Left ventricle myocardium inferior (tissue), 1 donor: ENCODE data around the gene UCKL1. TPM values are rescaled to one million over a fixed set of nuclear protein-coding genes. Genes with fewer than 3 reads are reported as not detected.

Experiments used
- DNase-seq: peaks from one replicate; pipeline ENCODE4 v3.0.0-alpha.2; 2020
- H3K27ac ChIP-seq: fragments of 200-600 bp; replicated peaks from 2 replicates; pipeline ENCODE4 v1.8.0; 2021
- H3K27me3 ChIP-seq: fragments of 200-600 bp; 2 replicates; pipeline ENCODE4 v1.8.0; 2021; ENCODE audit warnings: low read depth
- H3K36me3 ChIP-seq: fragments of 200-600 bp; 2 replicates; pipeline ENCODE4 v1.8.0; 2021
- H3K4me1 ChIP-seq: fragments of 200-600 bp; 2 replicates; pipeline ENCODE4 v1.8.0; 2021
- H3K4me3 ChIP-seq: fragments of 200-600 bp; 2 replicates; pipeline ENCODE4 v1.8.0; 2021; ENCODE audit warnings: mild to moderate bottlenecking, moderate library complexity
- H3K9me3 ChIP-seq: fragments of 200-600 bp; replicated peaks from 2 replicates; pipeline ENCODE4 v1.8.0; 2021
- CTCF ChIP-seq: fragments of 200-600 bp; IDR thresholded peaks from 2 replicates; pipeline ENCODE4 v1.8.0; 2021; ENCODE audit warnings: antibody characterized with exemption, mild to moderate bottlenecking, borderline replicate concordance
- intact Hi-C: fragments of 100-400 bp; cut with micrococcal nuclease; formaldehyde crosslinking; loops from one replicate; pipeline ENCODE4 v1.11.0; 2022
- total RNA-seq: library from RNA; stranded (reverse); fragmentation: NEBNext Ultra II Directional; extraction: Animal tissue kit (Norgen Biotek cat#: 25700); gene quantifications from one replicate; pipeline ENCODE4 v1.2.1, GENCODE V29; 2021
- donor health status: DM: no; HTN: yes; CAD: no; lungs with severe emphysema.

The UCKL1 gene
- total RNA-seq, 1 donor from 2014 or later: 41.0 TPM

DNA sequence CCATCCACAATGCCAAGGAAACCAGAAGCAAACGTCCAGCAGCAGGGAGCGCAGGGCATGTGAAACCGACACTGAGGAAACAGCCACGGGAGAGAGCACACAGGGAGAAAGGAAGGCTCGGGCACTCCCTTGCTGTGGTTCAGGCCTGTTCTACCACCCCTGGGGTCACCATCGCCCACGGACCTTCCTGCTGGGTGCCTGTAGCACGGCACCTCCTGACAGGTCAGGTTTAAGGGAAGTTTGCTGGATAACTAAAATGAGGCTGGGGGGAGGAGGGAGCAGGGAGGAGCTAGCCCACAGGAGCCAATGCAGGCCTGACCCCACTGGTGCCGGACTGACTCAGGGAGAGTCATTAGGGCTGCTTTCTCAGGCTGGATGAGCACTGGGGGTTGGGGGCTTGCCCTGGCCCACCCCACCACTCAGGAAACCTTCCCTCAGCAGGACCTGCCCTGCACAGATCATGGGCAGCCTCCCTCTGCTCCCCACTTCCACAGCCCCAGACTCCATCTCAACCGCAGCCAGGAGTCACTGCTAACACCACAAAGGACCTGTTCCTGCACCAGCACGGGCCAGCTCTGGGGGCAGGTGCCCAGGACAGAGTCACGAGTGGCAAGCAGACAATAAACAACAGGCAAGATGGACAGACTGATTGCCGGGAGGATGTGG lies 2.3 kb downstream of the UCKL1 start:
- no peak for TF ChIP-seq CTCF
- H3K4me3 ChIP-seq: peak overlapping the region; percentile 93
- no peaks in the 10 kb centered on the region for H3K9me3 ChIP-seq
- no peaks in the 10 kb centered on the region for H3K27me3 ChIP-seq
- DNase-seq: no peak
- peaks cover 88% of the 10 kb centered on the region for H3K4me1 ChIP-seq
- intact Hi-C loops: no loop called here
- peak overlapping the region; percentile 98 for H3K27ac ChIP-seq
- H3K36me3 ChIP-seq: peaks cover 4% of the 10 kb centered on the region

DNA sequence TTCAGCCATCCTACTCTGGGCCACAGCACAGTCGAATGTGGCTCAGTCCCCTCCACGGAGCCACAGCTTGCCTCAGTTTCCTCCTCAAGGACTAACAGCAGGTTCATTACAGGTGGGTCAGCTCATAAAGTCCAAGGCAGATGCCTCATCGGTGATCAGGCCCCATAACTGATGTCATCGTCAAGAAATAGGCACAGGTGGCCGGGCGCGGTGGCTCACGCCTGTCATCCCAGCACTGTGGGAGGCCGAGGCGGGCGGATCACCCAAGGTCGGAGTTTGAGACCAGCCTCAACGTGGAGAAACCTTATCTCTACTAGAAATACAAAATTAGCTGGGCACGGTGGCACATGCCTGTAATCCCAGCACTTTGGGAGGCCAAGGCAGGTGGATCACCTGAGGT lies 3.4 kb downstream of the UCKL1 start:
- peak overlapping the region; percentile 98 for H3K27ac ChIP-seq
- no peaks in the 10 kb centered on the region for H3K9me3 ChIP-seq
- no peaks in the 10 kb centered on the region for H3K27me3 ChIP-seq
- intact Hi-C loops: no loop called here
- H3K4me1 ChIP-seq: peaks cover 97% of the 10 kb centered on the region
- H3K36me3 ChIP-seq: peaks cover 4% of the 10 kb centered on the region
- no peak for TF ChIP-seq CTCF
- H3K4me3 ChIP-seq: peak overlapping the region; percentile 71
- DNase-seq: no peak

- Histone ChIP-seq H3K4me1 (peaks cover 97% of the 10 kb centered on the region), H3K9me3 (no peaks in the 10 kb centered on the region), H3K36me3 (peaks cover 4% of the 10 kb centered on the region), H3K4me3 (peak overlapping the region; percentile 71), H3K27me3 (no peaks in the 10 kb centered on the region), H3K27ac (peak overlapping the region; percentile 98)
- no peak for TF ChIP-seq CTCF
- intact Hi-C loops: no loop called here
- no peak for DNase-seq
Observed at GRCh38 chr20:63952210-63952535, 4.0 kb downstream of the UCKL1 start.

DNA sequence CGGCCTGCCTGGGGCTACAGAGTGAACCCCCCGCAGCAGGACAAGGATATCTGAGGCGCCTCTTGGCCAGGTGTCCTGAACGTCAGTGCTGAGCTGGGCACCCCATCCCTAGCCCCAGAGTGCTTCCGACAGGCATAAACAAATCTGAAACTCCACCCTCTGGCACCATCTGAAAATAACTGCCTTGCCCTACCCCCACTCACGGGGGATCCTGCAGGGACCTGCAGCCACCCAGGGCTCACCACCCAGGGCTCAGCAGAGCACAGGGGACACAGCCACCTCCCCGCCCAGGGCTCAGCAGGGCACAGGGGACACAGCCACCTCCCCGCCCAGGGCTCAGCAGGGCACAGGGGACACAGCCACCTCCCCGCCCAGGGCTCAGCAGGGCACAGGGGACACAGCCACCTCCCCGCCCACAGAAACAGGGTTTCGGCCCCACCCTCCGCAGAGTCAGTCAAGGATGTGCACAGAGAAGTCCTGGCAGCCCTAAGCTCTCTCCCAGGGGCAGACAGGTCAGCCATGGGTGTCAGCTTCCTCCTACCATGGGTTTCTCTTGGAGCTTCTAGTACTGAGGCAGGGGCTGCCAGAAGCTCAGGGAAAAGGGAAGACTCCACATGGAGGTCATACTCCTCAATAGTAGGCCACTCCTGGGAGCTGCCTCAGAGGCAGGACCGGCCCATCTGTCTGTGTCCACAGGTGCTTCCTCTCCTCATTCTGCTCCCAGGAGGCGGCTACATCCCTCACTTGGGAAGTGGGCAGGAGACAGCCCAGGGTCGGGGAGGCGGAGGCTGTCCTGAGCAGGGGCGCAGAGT lies 4.6 kb downstream of the UCKL1 start:
- Histone ChIP-seq H3K9me3 (no peaks in the 10 kb centered on the region), H3K27ac (peak overlapping the region; percentile 98), H3K4me1 (peaks cover 97% of the 10 kb centered on the region), H3K27me3 (no peaks in the 10 kb centered on the region), H3K4me3 (peak overlapping the region; percentile 71), H3K36me3 (peaks cover 4% of the 10 kb centered on the region)
- intact Hi-C loops: no loop called here
- peak; percentile 55 for DNase-seq
- TF ChIP-seq CTCF: no peak

DNA sequence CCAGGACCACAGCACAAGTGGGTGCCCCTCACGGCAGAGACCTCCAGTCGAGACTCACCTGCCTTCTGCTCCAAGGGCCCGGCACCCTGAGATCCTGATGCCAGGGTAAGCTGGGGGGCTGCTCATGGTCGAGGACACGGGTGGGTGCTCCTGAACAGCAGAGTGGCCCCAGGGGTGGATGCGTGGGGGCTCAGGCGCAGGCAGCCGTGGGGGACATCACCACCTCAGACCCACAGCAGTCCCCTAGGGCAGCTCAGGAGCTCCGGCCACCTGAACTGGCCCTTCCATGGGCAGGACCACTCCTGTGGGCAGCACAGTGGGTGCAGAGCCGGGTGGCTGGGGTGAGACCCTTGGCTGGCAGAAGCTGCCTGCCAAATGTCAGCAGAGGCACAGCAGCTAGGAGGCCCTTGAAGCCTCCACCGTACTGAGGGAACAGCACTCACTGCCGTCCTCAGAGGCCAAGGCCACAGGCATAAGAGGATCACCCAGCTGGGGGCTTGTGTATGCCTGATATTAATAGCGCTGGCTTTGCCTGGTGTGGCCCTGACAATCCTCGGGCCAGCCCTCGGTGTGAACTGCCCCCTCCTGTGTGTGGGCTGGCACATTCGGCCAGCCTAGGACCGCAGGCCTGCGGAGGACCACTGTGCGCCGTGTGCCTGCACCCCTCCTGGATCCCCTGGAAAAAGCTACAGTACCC lies 5.4 kb downstream of the UCKL1 start:
- peak overlapping the region; percentile 71 for H3K4me3 ChIP-seq
- H3K9me3 ChIP-seq: no peaks in the 10 kb centered on the region
- H3K27ac ChIP-seq: peak overlapping the region; percentile 98
- intact Hi-C loops: no loop called here
- H3K4me1 ChIP-seq: peaks cover 100% of the 10 kb centered on the region
- peak; percentile 51 for DNase-seq
- H3K27me3 ChIP-seq: no peaks in the 10 kb centered on the region
- no peak for TF ChIP-seq CTCF
- H3K36me3 ChIP-seq: peaks cover 11% of the 10 kb centered on the region
